LNCaP clone FGC (cell line): Measurements from ENCODE around the gene COBL.

Experiments
- DNase-seq: peaks from one replicate; pipeline ENCODE4 v3.0.0-alpha.2; 2011; ENCODE audit warnings: low read depth
- H3K4me3 ChIP-seq: 2 replicates; pipeline ENCODE4 v1.5.1; 2011; ENCODE audit warnings: mild to moderate bottlenecking, low read depth, low read length, control low read depth
- TF ChIP-seq, protein P1 (sequence below): IDR thresholded peaks from 2 replicates; pipeline ENCODE4 v1.5.1; 2012; ENCODE audit warnings: mild to moderate bottlenecking; ENCODE audit not compliant: control insufficient read depth, insufficient read depth; ENCODE audit errors: extremely low read depth

COBL gene

DNA sequence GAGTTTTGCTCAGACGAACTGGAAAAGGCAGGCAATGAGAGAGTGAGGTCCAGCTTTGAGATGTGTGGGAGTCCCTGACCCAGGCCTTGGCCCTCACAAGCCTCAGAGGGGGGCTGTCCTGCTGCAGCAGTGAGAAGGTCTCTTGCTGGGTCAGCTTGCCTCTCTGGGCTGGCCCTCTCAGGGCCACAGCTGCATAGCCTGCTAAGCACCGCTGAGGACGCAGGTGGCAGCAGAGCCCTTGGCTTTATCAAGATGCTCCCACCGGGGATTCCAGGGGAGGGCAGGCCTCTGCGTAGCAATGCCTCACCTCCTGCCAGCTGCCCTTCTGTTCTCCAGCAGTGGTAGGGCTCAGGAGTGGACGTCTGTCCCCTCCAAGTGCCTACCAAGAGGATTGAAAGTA, 128.7 kb downstream of the COBL start:
- TF ChIP-seq, protein P1, sequence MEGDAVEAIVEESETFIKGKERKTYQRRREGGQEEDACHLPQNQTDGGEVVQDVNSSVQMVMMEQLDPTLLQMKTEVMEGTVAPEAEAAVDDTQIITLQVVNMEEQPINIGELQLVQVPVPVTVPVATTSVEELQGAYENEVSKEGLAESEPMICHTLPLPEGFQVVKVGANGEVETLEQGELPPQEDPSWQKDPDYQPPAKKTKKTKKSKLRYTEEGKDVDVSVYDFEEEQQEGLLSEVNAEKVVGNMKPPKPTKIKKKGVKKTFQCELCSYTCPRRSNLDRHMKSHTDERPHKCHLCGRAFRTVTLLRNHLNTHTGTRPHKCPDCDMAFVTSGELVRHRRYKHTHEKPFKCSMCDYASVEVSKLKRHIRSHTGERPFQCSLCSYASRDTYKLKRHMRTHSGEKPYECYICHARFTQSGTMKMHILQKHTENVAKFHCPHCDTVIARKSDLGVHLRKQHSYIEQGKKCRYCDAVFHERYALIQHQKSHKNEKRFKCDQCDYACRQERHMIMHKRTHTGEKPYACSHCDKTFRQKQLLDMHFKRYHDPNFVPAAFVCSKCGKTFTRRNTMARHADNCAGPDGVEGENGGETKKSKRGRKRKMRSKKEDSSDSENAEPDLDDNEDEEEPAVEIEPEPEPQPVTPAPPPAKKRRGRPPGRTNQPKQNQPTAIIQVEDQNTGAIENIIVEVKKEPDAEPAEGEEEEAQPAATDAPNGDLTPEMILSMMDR, result no peak
- no peak for DNase-seq

DNA sequence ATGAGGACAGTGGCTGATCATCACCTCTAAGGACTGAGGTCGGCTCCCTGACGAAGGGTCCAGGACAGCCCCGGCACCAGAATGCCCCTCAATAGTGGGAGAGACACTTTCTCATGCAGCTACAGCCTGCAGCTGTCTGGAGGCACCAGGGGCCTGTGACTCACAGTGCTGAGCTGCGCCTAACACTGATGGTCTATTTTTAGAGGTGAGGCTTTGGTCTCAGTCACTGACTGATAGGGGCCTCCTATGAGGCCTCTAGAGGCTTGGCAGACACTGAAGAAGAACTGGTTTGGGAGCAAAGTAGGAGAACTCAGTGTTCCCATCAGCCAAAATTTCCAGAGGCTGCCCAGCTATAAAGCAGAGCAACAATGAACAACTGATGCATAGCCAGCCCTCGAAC, 130.1 kb downstream of the COBL start:
- no peak for DNase-seq
- no peak overlapping the region for H3K4me3 ChIP-seq
- TF ChIP-seq, protein P1, result no peak

More for the DNA sequence above, 128.7 kb downstream of the COBL start:
- no peak overlapping the region for H3K4me3 ChIP-seq

DNA sequence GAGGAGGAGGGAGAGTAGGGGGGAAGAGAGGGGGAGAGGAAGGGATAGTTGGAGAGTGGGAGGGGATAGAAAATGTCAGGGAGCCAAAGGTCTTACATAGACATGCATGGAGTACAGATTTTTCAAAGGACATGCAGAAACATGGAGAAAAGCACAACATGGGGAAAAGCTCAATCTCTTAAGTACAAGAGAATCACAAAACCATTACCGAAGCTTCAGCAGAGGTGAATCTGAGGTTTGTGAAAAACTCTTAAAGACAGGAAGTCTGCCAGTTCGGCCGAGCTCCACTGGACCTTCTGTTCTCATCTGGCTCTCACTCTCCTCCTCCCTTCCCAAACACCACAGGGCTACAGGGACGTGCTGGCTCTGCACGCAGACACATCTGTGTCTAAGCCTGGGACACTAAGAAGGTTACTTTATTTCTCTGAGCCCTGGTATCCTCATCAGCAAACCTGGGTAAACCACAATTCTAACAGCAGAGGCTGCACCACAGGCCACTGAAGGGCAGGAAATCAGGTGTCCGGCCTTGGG, 133.9 kb downstream of the COBL start:
- DNase-seq, result no peak
- TF ChIP-seq, protein P1, result no peak
- H3K4me3 ChIP-seq, result no peak overlapping the region

DNA sequence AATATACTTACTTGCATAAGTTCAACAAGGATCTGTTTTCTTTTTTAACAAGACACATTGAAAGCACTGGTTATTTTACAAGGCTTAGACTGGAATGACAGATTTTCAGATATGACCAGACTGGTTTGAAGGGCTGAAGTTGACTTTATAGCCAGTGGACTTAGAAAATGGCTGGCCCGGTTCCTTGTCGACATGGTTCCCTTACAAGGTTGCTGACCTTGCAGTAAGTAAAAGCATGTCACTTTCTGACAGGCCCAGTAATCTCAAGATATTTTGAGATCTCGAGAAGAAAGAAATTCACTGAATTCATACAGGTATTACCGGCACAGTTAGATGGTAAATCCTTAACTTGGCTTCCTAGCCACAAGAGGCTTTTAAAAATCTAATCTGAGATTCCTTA, 136.5 kb downstream of the COBL start:
- peak; percentile 79 for DNase-seq
- H3K4me3 ChIP-seq, result no peak overlapping the region
- TF ChIP-seq, protein P1, result no peak

DNA sequence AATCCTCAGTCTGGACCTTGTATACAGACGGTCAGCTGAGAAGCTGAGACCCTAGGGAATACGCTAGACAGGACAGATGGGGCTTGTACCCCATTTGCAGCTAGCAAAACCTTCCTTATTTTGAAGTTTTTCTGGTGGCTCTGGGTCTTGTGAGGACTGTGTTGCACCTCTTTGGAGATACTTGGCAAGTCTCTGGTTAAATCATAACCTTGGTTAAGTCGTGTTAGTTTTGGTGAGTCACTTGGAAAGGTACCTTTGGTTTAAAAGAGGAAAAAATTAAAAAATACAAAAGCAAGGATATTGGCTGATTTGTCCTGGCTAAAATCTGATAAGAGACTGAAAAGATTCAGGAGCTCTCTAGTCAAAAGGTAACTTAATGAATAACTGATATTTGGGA, 140.6 kb downstream of the COBL start:
- H3K4me3 ChIP-seq, result no peak overlapping the region
- no peak for DNase-seq
- TF ChIP-seq, protein P1, result no peak

DNA sequence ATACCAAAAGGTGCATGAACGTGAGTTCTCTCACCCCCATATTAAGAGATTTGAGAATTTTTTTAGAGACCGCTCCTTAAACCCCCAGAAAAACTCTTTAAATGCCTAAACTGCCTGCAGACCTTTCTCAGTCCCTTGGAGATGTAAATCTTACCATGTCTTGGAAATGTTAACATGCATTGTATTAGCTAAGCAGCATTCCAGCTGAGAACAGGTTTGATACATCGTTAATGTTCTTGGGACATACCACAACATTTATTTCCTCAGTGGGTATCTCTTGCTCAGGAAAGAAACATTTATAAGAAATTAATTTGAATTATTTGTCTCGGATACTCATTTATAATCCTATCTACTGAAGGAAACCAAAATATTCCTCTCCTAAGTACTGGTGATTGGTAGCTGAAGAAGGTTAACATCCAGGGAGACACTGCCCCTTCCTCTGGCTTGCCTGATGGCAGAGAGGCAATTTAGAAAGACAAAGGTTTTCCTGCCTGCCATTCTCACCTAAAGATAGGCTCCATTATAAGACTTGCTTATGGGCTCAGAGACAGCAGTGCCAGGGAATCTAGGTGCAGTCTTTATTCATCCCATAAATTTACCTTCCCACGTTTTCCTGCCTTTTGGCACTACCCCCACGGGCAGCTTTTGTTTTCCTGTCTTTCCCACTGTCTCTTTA, 141.2 kb downstream of the COBL start:
- no peak overlapping the region for H3K4me3 ChIP-seq
- TF ChIP-seq, protein P1, result no peak
- no peak for DNase-seq

DNA sequence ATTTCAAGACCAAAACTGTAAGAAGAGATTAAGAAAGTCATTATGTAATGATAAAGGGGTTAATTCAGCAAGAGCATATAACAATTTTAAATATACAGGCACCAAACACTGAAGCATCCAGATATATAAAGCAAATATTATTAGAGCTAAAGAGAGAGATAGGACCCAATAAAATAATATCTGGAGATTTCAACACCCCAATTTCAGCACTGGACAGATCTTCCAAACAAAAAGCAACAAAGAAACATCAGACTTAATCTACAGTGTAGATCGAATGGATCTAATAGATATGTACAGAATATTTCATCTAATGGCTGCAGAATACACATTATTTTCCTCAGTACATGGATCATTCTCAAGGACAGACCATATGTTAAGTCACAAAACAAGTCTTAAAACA, 151.3 kb downstream of the COBL start:
- no peak for DNase-seq

More for the DNA sequence above, 151.3 kb downstream of the COBL start:
- TF ChIP-seq, protein P1, result no peak
- no peak overlapping the region for H3K4me3 ChIP-seq
